Activated CD4-positive, alpha-beta T cell treated with anti-CD3 and anti-CD28 coated beads for 36 hours (primary cell): ENCODE data around the gene TEX264. TPM values are rescaled to one million over a fixed set of nuclear protein-coding genes. Genes with fewer than 3 reads are reported as not detected.

ENCODE experiments used
- ATAC-seq: fragments of 200-7000 bp; cut with Tn5 transposase; one replicate; pipeline ENCODE4 v1.10.0; 2021; ENCODE audit warnings: mild to moderate bottlenecking, moderate library complexity
- CTCF ChIA-PET: fragments of 350-600 bp; sonication (Branson Sonifier 250); formaldehyde crosslinking; loops from one replicate; lab custom pipeline; 2021; ENCODE audit warnings: antibody characterized with exemption; lab: Charles Lee
- POLR2A ChIA-PET: fragments of 350-600 bp; sonication (Branson Sonifier 250); formaldehyde crosslinking; loops from one replicate; lab custom pipeline; 2021; ENCODE audit warnings: antibody characterized with exemption, inconsistent platforms; lab: Charles Lee
- DNase-seq: peaks from one replicate; pipeline ENCODE4 v3.0.0-alpha.2; 2020
- H3K27ac Mint-ChIP-seq: one replicate; pipeline ENCODE4 v1.8.0; 2021; ENCODE audit warnings: mixed read lengths
- H3K27me3 Mint-ChIP-seq: one replicate; pipeline ENCODE4 v1.8.0; 2021; ENCODE audit warnings: mixed read lengths
- H3K36me3 Mint-ChIP-seq: one replicate; pipeline ENCODE4 v1.8.0; 2021; ENCODE audit warnings: low read depth, mixed read lengths
- H3K4me1 Mint-ChIP-seq: one replicate; pipeline ENCODE4 v1.8.0; 2021; ENCODE audit warnings: mixed read lengths
- H3K4me3 Mint-ChIP-seq: one replicate; pipeline ENCODE4 v1.8.0; 2021; ENCODE audit warnings: mild to moderate bottlenecking, moderate library complexity, mixed read lengths
- H3K9me3 Mint-ChIP-seq: one replicate; pipeline ENCODE4 v1.8.0; 2021; ENCODE audit warnings: low read depth, mixed read lengths
- intact Hi-C, 2 experiments: fragments of 100-400 bp; cut with DNase I in 1 of 2; cut with micrococcal nuclease in 1 of 2; formaldehyde crosslinking; loops; one replicate each; pipeline versions ENCODE4 v1.14.2 to v1.15.1; 2022 to 2024; cut with DNase I, micrococcal nuclease
- total RNA-seq, 2 experiments: library from RNA; stranded (reverse); gene quantifications; one replicate each; pipeline ENCODE4 v1.2.3, GENCODE V29; 2021

The TEX264 gene
- total RNA-seq, 2 experiments from 2014 or later, result 35.3 to 37.4 TPM

DNA sequence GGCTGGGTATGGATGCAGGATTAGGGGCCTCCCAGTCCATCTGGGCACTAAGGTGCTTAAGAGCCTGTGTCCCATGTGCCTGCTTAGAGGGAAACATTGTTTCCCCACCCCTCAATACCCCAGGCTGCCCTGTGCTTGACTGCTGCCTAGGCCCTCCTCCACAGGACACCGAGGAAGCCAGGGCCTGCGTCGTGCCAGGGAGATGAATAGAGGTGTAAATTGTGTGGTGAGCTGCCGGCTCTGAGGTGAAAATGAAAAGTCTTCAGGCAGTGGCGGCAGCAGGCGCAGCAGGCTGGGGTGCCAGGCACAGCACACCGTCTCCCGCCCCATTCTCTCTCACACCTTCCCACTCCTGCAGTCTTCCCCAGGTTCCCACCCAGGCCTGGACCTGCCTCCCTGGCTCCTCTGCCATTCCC lies 21.9 kb downstream of the TEX264 start:
- DNase-seq (no peak), ATAC-seq (no peak)
- Mint-ChIP-seq H3K36me3 (peaks cover 11% of the 10 kb centered on the region), H3K27ac (no peak overlapping the region), H3K4me3 (no peak overlapping the region), H3K4me1 (peaks cover 14% of the 10 kb centered on the region), H3K27me3 (no peaks in the 10 kb centered on the region), H3K9me3 (no peaks in the 10 kb centered on the region)
- POLR2A ChIA-PET, result no interaction called here
- intact Hi-C loops, result no loop called here
- CTCF ChIA-PET, result interaction anchor here (0.6 to 1.2 kb wide), 2 partner anchors 11 to 14 kb away, joined by 3 to 7 read pairs; no protein-coding TSS in a partner anchor

DNA sequence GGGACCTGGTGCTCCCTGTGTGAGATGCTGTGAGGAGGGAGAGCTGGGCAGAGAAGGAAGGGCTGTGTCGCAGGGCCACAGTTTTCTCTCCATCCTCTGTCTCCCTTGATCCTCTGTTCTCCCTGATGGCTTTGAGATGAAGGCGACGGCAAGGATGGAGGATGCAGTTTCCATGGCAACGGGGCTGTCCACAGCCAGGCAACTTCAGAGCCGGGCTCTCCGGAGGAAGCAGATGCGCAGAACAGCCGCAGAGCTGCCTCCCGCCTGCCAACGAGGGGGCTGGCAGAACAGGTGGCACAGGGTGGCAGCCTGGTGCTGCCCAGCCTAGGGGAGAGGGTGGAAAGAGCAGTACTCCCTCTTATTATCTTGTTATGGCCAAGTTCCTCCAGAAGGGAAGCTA lies 25.9 kb downstream of the TEX264 start:
- no peak overlapping the region for H3K27ac Mint-ChIP-seq
- peaks cover 8% of the 10 kb centered on the region for H3K36me3 Mint-ChIP-seq
- POLR2A ChIA-PET, result interaction anchor here (0.5 kb wide), 1 partner anchor 128 kb away, joined by 3 read pairs; no protein-coding TSS in a partner anchor

GRCh38 chr3:51698209-51698608 lies 27.2 kb downstream of the TEX264 start:
- peaks cover 8% of the 10 kb centered on the region for H3K36me3 Mint-ChIP-seq
- H3K27ac Mint-ChIP-seq, result no peak overlapping the region
- POLR2A ChIA-PET, result no interaction called here

More for the DNA sequence above, 25.9 kb downstream of the TEX264 start:
- Mint-ChIP-seq H3K4me1 (peaks cover 10% of the 10 kb centered on the region), H3K4me3 (no peak overlapping the region), H3K27me3 (no peaks in the 10 kb centered on the region), H3K9me3 (no peaks in the 10 kb centered on the region)
- CTCF ChIA-PET, result interaction anchor here (0.6 to 1.0 kb wide), 3 partner anchors 10 to 645 kb away, joined by 3 read pairs; no protein-coding TSS in a partner anchor
- intact Hi-C loops, result no loop called here
- ATAC-seq (no peak), DNase-seq (no peak)

GRCh38 chr3:51700403-51700802 lies 29.4 kb downstream of the TEX264 start:
- ChIA-PET CTCF (no interaction called here), POLR2A (no interaction called here)
- Mint-ChIP-seq H3K27me3 (no peaks in the 10 kb centered on the region), H3K4me1 (peaks cover 7% of the 10 kb centered on the region), H3K9me3 (no peaks in the 10 kb centered on the region), H3K36me3 (peaks cover 5% of the 10 kb centered on the region), H3K27ac (no peak overlapping the region), H3K4me3 (no peak overlapping the region)
- intact Hi-C loops, result no loop called here
- ATAC-seq (no peak), DNase-seq (no peak)

More at GRCh38 chr3:51698209-51698608, 27.2 kb downstream of the TEX264 start:
- intact Hi-C loops, result no loop called here
- Mint-ChIP-seq H3K4me1 (peaks cover 10% of the 10 kb centered on the region), H3K27me3 (no peaks in the 10 kb centered on the region), H3K4me3 (no peak overlapping the region), H3K9me3 (no peaks in the 10 kb centered on the region)
- CTCF ChIA-PET, result no interaction called here
- DNase-seq, result no peak
- no peak for ATAC-seq

GRCh38 chr3:51702156-51702555 lies 31.1 kb downstream of the TEX264 start:
- ChIA-PET CTCF (interaction anchor here (0.6 to 0.8 kb wide), 2 partner anchors 17 to 118 kb away, joined by 3 read pairs; no protein-coding TSS in a partner anchor), POLR2A (no interaction called here)
- Mint-ChIP-seq H3K36me3 (peaks cover 5% of the 10 kb centered on the region), H3K9me3 (no peaks in the 10 kb centered on the region), H3K27ac (no peak overlapping the region), H3K4me3 (no peak overlapping the region), H3K27me3 (no peaks in the 10 kb centered on the region), H3K4me1 (peaks cover 16% of the 10 kb centered on the region)
- DNase-seq, result no peak
- intact Hi-C loops, result no loop called here
- ATAC-seq, result no peak

DNA sequence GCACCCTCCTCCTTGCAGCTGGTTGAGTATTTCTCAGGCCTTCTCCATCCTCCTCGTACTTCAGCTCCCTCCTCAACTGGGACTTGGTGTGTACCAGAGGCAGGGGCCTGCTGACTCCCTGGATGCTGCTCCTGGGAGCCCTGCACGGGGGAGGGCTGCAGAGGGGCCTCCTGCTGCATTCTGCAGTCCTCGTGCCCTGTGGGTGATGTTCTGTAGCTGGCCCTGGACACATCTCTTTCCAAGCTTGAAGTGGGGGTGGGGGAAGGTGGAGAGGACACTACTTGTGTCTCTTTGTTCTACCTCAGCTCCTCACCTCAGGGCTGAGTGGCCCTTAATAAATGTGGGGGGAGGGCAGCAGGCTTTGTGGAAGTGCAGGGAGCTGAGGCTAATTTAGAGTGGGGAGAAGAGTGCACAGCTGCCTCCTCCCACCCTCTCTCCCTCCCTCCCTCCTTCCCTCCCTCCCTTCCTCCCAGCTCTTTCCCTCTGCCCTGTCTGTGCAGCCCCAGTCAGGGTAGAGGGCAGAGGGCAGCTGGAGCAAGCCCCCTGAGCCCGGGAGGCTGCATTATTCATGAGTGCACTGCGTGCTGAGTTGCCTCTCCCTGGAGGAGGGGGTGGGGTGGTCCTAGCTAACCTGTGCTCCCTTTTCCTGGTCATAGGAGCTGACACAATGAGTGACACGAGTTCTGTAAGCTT lies 32.2 kb downstream of the TEX264 start:
- ChIA-PET POLR2A (no interaction called here), CTCF (interaction anchor here (0.5 to 1.5 kb wide), 3 partner anchors 14 to 89 kb away, joined by 3 to 4 read pairs (median 3); no protein-coding TSS in a partner anchor)
- peak; percentile 0 for DNase-seq
- ATAC-seq, result no peak
- intact Hi-C loops, result no loop called here
- Mint-ChIP-seq H3K27ac (no peak overlapping the region), H3K4me1 (peaks cover 19% of the 10 kb centered on the region), H3K4me3 (no peak overlapping the region), H3K36me3 (peaks cover 5% of the 10 kb centered on the region), H3K9me3 (no peaks in the 10 kb centered on the region), H3K27me3 (no peaks in the 10 kb centered on the region)

DNA sequence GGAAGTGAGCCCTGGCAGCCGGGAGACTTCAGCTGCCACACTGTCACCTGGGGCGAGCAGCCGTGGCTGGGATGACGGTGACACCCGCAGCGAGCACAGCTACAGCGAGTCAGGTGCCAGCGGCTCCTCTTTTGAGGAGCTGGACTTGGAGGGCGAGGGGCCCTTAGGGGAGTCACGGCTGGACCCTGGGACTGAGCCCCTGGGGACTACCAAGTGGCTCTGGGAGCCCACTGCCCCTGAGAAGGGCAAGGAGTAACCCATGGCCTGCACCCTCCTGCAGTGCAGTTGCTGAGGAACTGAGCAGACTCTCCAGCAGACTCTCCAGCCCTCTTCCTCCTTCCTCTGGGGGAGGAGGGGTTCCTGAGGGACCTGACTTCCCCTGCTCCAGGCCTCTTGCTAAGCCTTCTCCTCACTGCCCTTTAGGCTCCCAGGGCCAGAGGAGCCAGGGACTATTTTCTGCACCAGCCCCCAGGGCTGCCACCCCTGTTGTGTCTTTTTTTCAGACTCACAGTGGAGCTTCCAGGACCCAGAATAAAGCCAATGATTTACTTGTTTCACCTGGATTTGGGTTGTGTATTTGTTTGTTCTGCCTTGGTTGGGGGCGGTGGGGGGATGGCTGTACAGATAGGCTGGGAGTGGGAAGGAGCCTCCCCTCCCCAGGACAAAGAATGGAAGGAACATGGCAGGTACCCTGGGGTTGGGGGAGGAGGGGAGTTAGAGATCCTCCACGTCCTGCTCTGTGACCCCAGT lies 32.9 kb downstream of the TEX264 start:
- intact Hi-C loops, result no loop called here
- ChIA-PET POLR2A (no interaction called here), CTCF (interaction anchor here (0.5 to 1.5 kb wide), 4 partner anchors 13 to 93 kb away, joined by 3 to 4 read pairs (median 4); no protein-coding TSS in a partner anchor)

GRCh38 chr3:51704511-51704950 lies 33.5 kb downstream of the TEX264 start:
- CTCF ChIA-PET, result interaction anchor here (0.5 to 0.8 kb wide), 3 partner anchors 15 to 94 kb away, joined by 3 to 4 read pairs (median 3); no protein-coding TSS in a partner anchor
- Mint-ChIP-seq H3K27me3 (no peaks in the 10 kb centered on the region), H3K4me1 (peaks cover 14% of the 10 kb centered on the region), H3K4me3 (no peak overlapping the region), H3K9me3 (no peaks in the 10 kb centered on the region), H3K36me3 (peaks cover 2% of the 10 kb centered on the region), H3K27ac (no peak overlapping the region)
- ATAC-seq (no peak), DNase-seq (peak; percentile 8)
- POLR2A ChIA-PET, result interaction anchor here (0.7 kb wide), 1 partner anchor 80 kb away, joined by 3 read pairs; no protein-coding TSS in a partner anchor
- intact Hi-C loops, result no loop called here

More for the DNA sequence above, 32.9 kb downstream of the TEX264 start:
- peaks cover 17% of the 10 kb centered on the region for H3K4me1 Mint-ChIP-seq
- DNase-seq (peak; percentile 2), ATAC-seq (no peak)
- H3K36me3 Mint-ChIP-seq, result peaks cover 5% of the 10 kb centered on the region
- no peaks in the 10 kb centered on the region for H3K9me3 Mint-ChIP-seq
- no peak overlapping the region for H3K27ac Mint-ChIP-seq
- H3K4me3 Mint-ChIP-seq, result no peak overlapping the region
- H3K27me3 Mint-ChIP-seq, result no peaks in the 10 kb centered on the region

DNA sequence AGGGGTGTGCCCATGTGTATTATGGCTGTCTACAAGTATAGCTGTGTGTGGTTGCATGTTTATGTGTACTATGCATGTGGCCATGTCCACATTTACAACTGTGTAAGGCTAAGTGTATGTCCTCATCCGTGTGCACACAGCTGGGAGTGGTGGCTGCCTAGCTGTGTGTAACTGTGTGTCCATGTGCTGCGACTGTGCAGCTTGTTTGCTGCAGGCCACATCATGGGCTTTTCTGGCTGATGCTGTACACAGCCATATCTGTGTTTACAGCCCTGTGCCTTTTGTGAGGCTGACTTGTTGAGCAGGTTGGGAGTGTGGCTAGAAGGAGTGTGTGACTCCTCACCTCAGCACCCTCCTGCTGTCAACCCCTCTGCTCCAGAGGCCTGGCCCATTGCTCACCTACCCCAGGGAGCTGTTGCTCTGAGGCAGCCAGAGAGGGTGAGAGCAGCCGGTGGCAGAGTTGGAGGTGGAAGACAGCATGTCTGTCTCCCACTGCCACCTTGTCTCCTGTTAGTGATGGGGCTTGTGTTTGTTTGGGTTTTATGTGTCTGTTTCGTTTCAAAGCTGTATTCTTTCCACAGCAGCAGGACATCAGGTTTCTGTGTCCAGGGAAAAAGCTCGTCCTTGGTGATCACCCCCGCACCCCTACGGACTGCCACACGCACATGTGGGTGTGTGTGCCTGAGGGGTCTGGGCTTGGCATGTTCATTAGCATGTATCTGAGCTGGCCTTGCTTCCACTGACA lies 34.4 kb downstream of the TEX264 start:
- H3K9me3 Mint-ChIP-seq, result no peaks in the 10 kb centered on the region
- ChIA-PET POLR2A (interaction anchor here (0.7 kb wide), 1 partner anchor 81 kb away, joined by 3 read pairs; no protein-coding TSS in a partner anchor), CTCF (interaction anchor here (0.7 to 0.8 kb wide), 2 partner anchors 14 to 1146 kb away, joined by 3 read pairs; no protein-coding TSS in a partner anchor)

DNA sequence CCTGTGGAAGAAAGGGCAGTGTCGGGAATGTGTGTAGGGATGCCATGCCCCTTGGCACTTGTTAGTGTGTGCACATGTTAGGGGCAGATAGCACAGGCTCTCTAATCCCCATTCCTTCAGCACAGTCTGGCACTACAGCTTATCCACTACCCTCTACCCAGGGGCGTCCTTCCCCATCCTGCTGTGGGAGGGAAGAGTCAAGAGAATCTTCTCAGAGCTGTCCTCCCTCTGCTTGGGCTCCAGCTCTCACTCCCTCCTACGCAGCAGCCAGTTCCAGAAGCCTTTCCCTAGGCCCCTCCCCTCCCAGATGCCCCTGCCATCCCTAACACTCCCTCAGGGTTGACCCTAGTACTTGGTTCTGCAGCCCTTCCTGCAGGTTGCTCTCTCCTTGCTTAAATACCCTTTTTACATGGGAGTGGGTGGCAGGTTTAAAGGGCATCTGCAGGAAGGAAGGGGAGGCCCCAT lies 35.0 kb downstream of the TEX264 start:
- intact Hi-C loops, result no loop called here
- Mint-ChIP-seq H3K36me3 (peaks cover 4% of the 10 kb centered on the region), H3K9me3 (no peaks in the 10 kb centered on the region), H3K4me3 (no peak overlapping the region), H3K4me1 (peaks cover 16% of the 10 kb centered on the region), H3K27ac (no peak overlapping the region), H3K27me3 (no peaks in the 10 kb centered on the region)
- POLR2A ChIA-PET, result no interaction called here
- ATAC-seq (no peak), DNase-seq (peak; percentile 4)
- CTCF ChIA-PET, result interaction anchor here (0.5 kb wide), 1 partner anchor 410 kb away, joined by 3 read pairs; no protein-coding TSS in a partner anchor

More for the DNA sequence above, 34.4 kb downstream of the TEX264 start:
- Mint-ChIP-seq H3K4me1 (peaks cover 16% of the 10 kb centered on the region), H3K36me3 (peaks cover 4% of the 10 kb centered on the region), H3K4me3 (no peak overlapping the region), H3K27me3 (no peaks in the 10 kb centered on the region), H3K27ac (no peak overlapping the region)
- no peak for ATAC-seq
- intact Hi-C loops, result no loop called here
- peak; percentile 6 for DNase-seq
